H9 (cell line): ENCODE results near the gene PDXK. TPM values are rescaled to one million over a fixed set of nuclear protein-coding genes. Genes with fewer than 3 reads are reported as not detected.

Source experiments
- DNase-seq: peaks from one replicate; pipeline ENCODE4 v3.0.0-alpha.2; 2017
- H2AFZ ChIP-seq: one replicate; pipeline ENCODE4 v1.6.1; 2013; ENCODE audit warnings: mild to moderate bottlenecking, low read length, control low read depth, moderate library complexity
- H2AK5ac ChIP-seq: 2 replicates; pipeline ENCODE4 v1.6.1; 2013; ENCODE audit warnings: low read length, control low read depth, mixed read lengths; ENCODE audit not compliant: insufficient read length
- H2BK120ac ChIP-seq: one replicate; pipeline ENCODE4 v1.6.1; 2013; ENCODE audit warnings: low read depth, mild to moderate bottlenecking, low read length, control low read depth, inconsistent platforms; ENCODE audit not compliant: poor library complexity, severe bottlenecking
- H2BK12ac ChIP-seq: 2 replicates; pipeline ENCODE4 v1.6.1; 2013; ENCODE audit warnings: low read length, control low read depth, mixed read lengths, low read depth; ENCODE audit not compliant: insufficient read length
- H2BK15ac ChIP-seq: 2 replicates; pipeline ENCODE4 v1.6.1; 2013; ENCODE audit warnings: low read depth, low read length, control low read depth
- H2BK20ac ChIP-seq: one replicate; pipeline ENCODE4 v1.6.1; 2013; ENCODE audit warnings: low read depth, mild to moderate bottlenecking, low read length, control low read depth, inconsistent platforms; ENCODE audit not compliant: poor library complexity, severe bottlenecking
- H2BK5ac ChIP-seq: 2 replicates; pipeline ENCODE4 v1.6.1; 2013; ENCODE audit warnings: low read length, control low read depth, mixed read lengths; ENCODE audit not compliant: insufficient read length
- H3K14ac ChIP-seq: 2 replicates; pipeline ENCODE4 v1.6.1; 2013; ENCODE audit warnings: low read length, control low read depth; ENCODE audit not compliant: insufficient read depth
- H3K18ac ChIP-seq: 2 replicates; pipeline ENCODE4 v1.6.1; 2013; ENCODE audit warnings: low read depth, mild to moderate bottlenecking, mixed read lengths, low read length, control low read depth; ENCODE audit not compliant: insufficient read length
- H3K23ac ChIP-seq: 2 replicates; pipeline ENCODE4 v1.6.1; 2013; ENCODE audit warnings: low read length, control low read depth, mixed read lengths, low read depth; ENCODE audit not compliant: insufficient read length
- H3K23me2 ChIP-seq: 2 replicates; pipeline ENCODE4 v1.6.1; 2013; ENCODE audit warnings: low read depth, mild to moderate bottlenecking, mixed read lengths, low read length, control low read depth; ENCODE audit not compliant: insufficient read length, poor library complexity, severe bottlenecking
- H3K27ac ChIP-seq: 2 replicates; pipeline ENCODE4 v1.5.1; 2013; ENCODE audit warnings: low read length, control low read depth, mixed read lengths, low read depth; ENCODE audit not compliant: insufficient read length
- H3K27me3 ChIP-seq: 2 replicates; pipeline ENCODE4 v1.6.1; 2013; ENCODE audit warnings: low read length, control low read depth, inconsistent platforms; ENCODE audit not compliant: insufficient read depth
- H3K4ac ChIP-seq: 2 replicates; pipeline ENCODE4 v1.6.1; 2013; ENCODE audit warnings: low read depth, mild to moderate bottlenecking, control low read depth, inconsistent platforms, low read length, moderate library complexity
- H3K4me1 ChIP-seq: 2 replicates; pipeline ENCODE4 v1.6.1; 2013; ENCODE audit warnings: low read length, control low read depth, inconsistent platforms; ENCODE audit not compliant: insufficient read depth
- H3K4me2 ChIP-seq: 2 replicates; pipeline ENCODE4 v1.6.1; 2013; ENCODE audit warnings: low read length, control low read depth, mixed read lengths; ENCODE audit not compliant: insufficient read length, insufficient read depth
- H3K56ac ChIP-seq: 2 replicates; pipeline ENCODE4 v1.6.1; 2013; ENCODE audit warnings: low read depth, mild to moderate bottlenecking, mixed read lengths, low read length, control low read depth; ENCODE audit not compliant: insufficient read length
- H3K79me1 ChIP-seq: 2 replicates; pipeline ENCODE4 v1.6.1; 2013; ENCODE audit warnings: low read depth, mild to moderate bottlenecking, moderate library complexity, low read length, control low read depth, inconsistent platforms; ENCODE audit not compliant: insufficient read depth, poor library complexity, severe bottlenecking
- H3K79me2 ChIP-seq: 2 replicates; pipeline ENCODE4 v1.6.1; 2013; ENCODE audit warnings: low read length, control low read depth, inconsistent platforms; ENCODE audit not compliant: insufficient read depth
- H3K9ac ChIP-seq: 2 replicates; pipeline ENCODE4 v1.6.1; 2013; ENCODE audit warnings: low read length, control low read depth, mixed read lengths; ENCODE audit not compliant: insufficient read length; ENCODE audit errors: extremely low read depth
- H3K9me3 ChIP-seq: one replicate; pipeline ENCODE4 v1.6.1; 2013; ENCODE audit warnings: low read depth, low read length, inconsistent platforms; ENCODE audit not compliant: control insufficient read depth
- H3T11ph ChIP-seq: one replicate; pipeline ENCODE4 v1.6.1; 2013; ENCODE audit warnings: mild to moderate bottlenecking, low read length, control low read depth, inconsistent platforms
- H4K20me1 ChIP-seq: one replicate; pipeline ENCODE4 v1.6.1; 2013; ENCODE audit not compliant: control insufficient read depth, insufficient read length, insufficient read depth
- H4K5ac ChIP-seq: 2 replicates; pipeline ENCODE4 v1.6.1; 2013; ENCODE audit warnings: low read depth, mild to moderate bottlenecking, mixed read lengths, low read length, control low read depth; ENCODE audit not compliant: insufficient read length
- H4K8ac ChIP-seq: replicated peaks from 2 replicates; pipeline ENCODE4 v1.6.1; 2013; ENCODE audit warnings: low read length, control low read depth, mixed read lengths, low read depth; ENCODE audit not compliant: insufficient read length
- H4K91ac ChIP-seq: 2 replicates; pipeline ENCODE4 v1.6.1; 2013; ENCODE audit warnings: low read depth, mild to moderate bottlenecking, moderate library complexity, mixed read lengths, low read length, control low read depth; ENCODE audit not compliant: insufficient read length
- H3K27ac Mint-ChIP-seq, 3 experiments: 2 replicates in 2 of 3; 3 replicates in 1 of 3; pipeline ENCODE4 v1.8.0; 2020 to 2021; ENCODE audit warnings: mixed read lengths in 3 of 3, mild to moderate bottlenecking in 1 of 3, moderate library complexity in 1 of 3
- H3K27me3 Mint-ChIP-seq: 2 replicates; pipeline ENCODE4 v1.8.0; 2021; ENCODE audit warnings: low read depth, mild to moderate bottlenecking, moderate library complexity, mixed read lengths
- H3K36me3 Mint-ChIP-seq, 3 experiments: 2 replicates in 2 of 3; 3 replicates in 1 of 3; pipeline ENCODE4 v1.8.0; 2020 to 2021; ENCODE audit warnings: low read depth in 3 of 3, mixed read lengths in 3 of 3; ENCODE audit not compliant: insufficient read depth in 1 of 3
- H3K4me1 Mint-ChIP-seq, 2 experiments: 2 replicates each; pipeline ENCODE4 v1.8.0; 2020; ENCODE audit warnings: mixed read lengths in 2 of 2
- H3K4me3 Mint-ChIP-seq, 2 experiments: 2 replicates in 1 of 2; 3 replicates in 1 of 2; pipeline ENCODE4 v1.8.0; 2020 to 2021; ENCODE audit warnings: mild to moderate bottlenecking in 2 of 2, mixed read lengths in 2 of 2, moderate library complexity in 1 of 2
- H3K9me3 Mint-ChIP-seq, 2 experiments: 2 replicates in 1 of 2; 3 replicates in 1 of 2; pipeline ENCODE4 v1.8.0; 2020; ENCODE audit warnings: mild to moderate bottlenecking in 2 of 2, mixed read lengths in 2 of 2, moderate library complexity in 1 of 2
- WGBS: extraction: QIAGEN DNeasy Blood & Tissue Kit; methylation state at CpG from one replicate; pipeline ENCODE4 v1.1.7; 2013; ENCODE audit warnings: missing lambda C conversion rate, low lambda C conversion rate, mixed read lengths; ENCODE audit not compliant: insufficient read length; ENCODE audit errors: extremely low coverage; 5-methylcytosine and 5-hydroxymethylcytosine counted together
- total RNA-seq: library from RNA; stranded (reverse); gene quantifications from 2 replicates; pipeline ENCODE4 v1.2.1, GENCODE V29; 2021
- TF ChIP-seq, protein P1 (sequence below): fragments of 200-600 bp; sonication (generic); conservative IDR thresholded peaks from 3 replicates; pipeline ENCODE4 v1.8.0; 2021; ENCODE audit warnings: antibody characterized with exemption, mild to moderate bottlenecking

The PDXK gene
- total RNA-seq, 1 experiment from 2014 or later, result 109 TPM

DNA sequence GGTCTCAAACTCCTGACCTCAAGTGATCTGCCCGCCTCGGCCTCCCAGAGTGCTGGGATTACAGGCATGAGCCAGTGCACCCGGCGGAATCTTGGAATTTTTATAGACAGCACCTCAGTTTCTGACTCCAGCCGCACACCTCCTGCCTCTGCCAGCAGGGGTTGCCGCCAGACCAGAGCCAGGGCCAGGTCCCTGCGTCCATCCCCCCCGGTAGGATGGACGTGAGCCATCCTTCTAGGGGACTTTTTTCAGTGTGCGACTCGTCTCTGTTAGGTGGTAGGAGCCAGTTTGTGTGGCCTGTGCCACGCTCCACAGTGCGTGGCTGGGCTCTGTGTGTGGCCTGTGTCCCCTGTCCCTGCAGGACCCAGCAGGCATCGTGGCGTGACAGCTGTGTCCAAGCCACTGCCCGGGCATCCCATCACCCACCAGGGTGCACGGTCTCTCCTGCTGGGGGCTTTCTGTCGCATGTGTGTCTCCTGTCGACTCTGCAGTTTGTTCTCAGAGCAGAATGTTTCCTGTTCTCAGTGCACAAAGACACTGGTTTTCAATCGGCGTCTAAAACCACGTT, 41.5 kb downstream of the PDXK start:
- no peak overlapping the region; the same call in 1 of the 2 replicates for H3K14ac ChIP-seq
- no peak overlapping the region; a peak in 1 of 7 replicates for H3K27ac Mint-ChIP-seq
- H3K9ac ChIP-seq, result no peak overlapping the region
- no peak overlapping the region for H2BK120ac ChIP-seq
- H2AFZ ChIP-seq, result no peak overlapping the region
- H2BK12ac ChIP-seq, result no peak overlapping the region
- no peaks in the 10 kb centered on the region for H3K27me3 ChIP-seq
- H3K4me1 ChIP-seq, result no peaks in the 10 kb centered on the region
- no peak overlapping the region for H3K4ac ChIP-seq
- H4K91ac ChIP-seq, result no peak overlapping the region
- H3K23ac ChIP-seq, result no peak overlapping the region
- peaks cover 0 to 3% of the 10 kb centered on the region in 2 experiments; a peak in 1 of 5 replicates for H3K9me3 Mint-ChIP-seq
- no peak overlapping the region for H2BK15ac ChIP-seq
- no peak overlapping the region for H3T11ph ChIP-seq
- H3K36me3 Mint-ChIP-seq, result peaks cover 15 to 41% (median 26%) of the 10 kb centered on the region in 3 experiments
- no peak overlapping the region for H3K56ac ChIP-seq
- H3K4me1 Mint-ChIP-seq, result no peaks in the 10 kb centered on the region
- TF ChIP-seq, protein P1, sequence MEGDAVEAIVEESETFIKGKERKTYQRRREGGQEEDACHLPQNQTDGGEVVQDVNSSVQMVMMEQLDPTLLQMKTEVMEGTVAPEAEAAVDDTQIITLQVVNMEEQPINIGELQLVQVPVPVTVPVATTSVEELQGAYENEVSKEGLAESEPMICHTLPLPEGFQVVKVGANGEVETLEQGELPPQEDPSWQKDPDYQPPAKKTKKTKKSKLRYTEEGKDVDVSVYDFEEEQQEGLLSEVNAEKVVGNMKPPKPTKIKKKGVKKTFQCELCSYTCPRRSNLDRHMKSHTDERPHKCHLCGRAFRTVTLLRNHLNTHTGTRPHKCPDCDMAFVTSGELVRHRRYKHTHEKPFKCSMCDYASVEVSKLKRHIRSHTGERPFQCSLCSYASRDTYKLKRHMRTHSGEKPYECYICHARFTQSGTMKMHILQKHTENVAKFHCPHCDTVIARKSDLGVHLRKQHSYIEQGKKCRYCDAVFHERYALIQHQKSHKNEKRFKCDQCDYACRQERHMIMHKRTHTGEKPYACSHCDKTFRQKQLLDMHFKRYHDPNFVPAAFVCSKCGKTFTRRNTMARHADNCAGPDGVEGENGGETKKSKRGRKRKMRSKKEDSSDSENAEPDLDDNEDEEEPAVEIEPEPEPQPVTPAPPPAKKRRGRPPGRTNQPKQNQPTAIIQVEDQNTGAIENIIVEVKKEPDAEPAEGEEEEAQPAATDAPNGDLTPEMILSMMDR, result no peak; the same call in 2 of the 3 replicates
- H2BK5ac ChIP-seq, result no peak overlapping the region
- H3K9me3 ChIP-seq, result no peaks in the 10 kb centered on the region
- H4K8ac ChIP-seq, result no peak overlapping the region
- no peak overlapping the region for H2BK20ac ChIP-seq
- H4K5ac ChIP-seq, result no peak overlapping the region
- no CpG with 5 or more reads among the region's 22 CpGs for WGBS
- no peak overlapping the region for H3K4me2 ChIP-seq
- no peak overlapping the region for H2AK5ac ChIP-seq
- no peaks in the 10 kb centered on the region for H3K23me2 ChIP-seq
- H3K18ac ChIP-seq, result no peak overlapping the region
- H3K79me2 ChIP-seq, result no peaks in the 10 kb centered on the region
- no peaks in the 10 kb centered on the region for H4K20me1 ChIP-seq
- no peaks in the 10 kb centered on the region for H3K27me3 Mint-ChIP-seq
- no peak overlapping the region for H3K27ac ChIP-seq
- H3K4me3 Mint-ChIP-seq, result no peak overlapping the region
- no peak for DNase-seq
- H3K79me1 ChIP-seq, result no peaks in the 10 kb centered on the region
